GM12875 (cell line): ENCODE measurements around the gene TEDC1.

ENCODE experiments used
- H3K4me3 ChIP-seq: one replicate; pipeline ENCODE4 v1.5.1; 2011; ENCODE audit warnings: low read depth, low read length, control low read depth
- CTCF ChIP-seq: IDR thresholded peaks from 2 replicates; pipeline ENCODE4 v1.5.1; 2011; ENCODE audit warnings: low read depth, mild to moderate bottlenecking, control low read depth, inconsistent platforms, low read length, moderate library complexity, borderline replicate concordance; ENCODE audit not compliant: insufficient read depth

TEDC1 gene

GRCh38 chr14:105527381-105527825, 36.4 kb downstream of the TEDC1 start:
- H3K4me3 ChIP-seq, result no peak overlapping the region

GRCh38 chr14:105527826-105528585, 37.0 kb downstream of the TEDC1 start:
- H3K4me3 ChIP-seq, result peak overlapping the region; percentile 55
- peak; percentile 95 for TF ChIP-seq CTCF

More at GRCh38 chr14:105527381-105527825, 36.4 kb downstream of the TEDC1 start:
- TF ChIP-seq CTCF, result no peak

GRCh38 chr14:105528586-105529318, 37.7 kb downstream of the TEDC1 start:
- H3K4me3 ChIP-seq, result peak overlapping the region; percentile 55
- TF ChIP-seq CTCF, result no peak

- no peak overlapping the region for H3K4me3 ChIP-seq
Measured at GRCh38 chr14:105529319-105529568, 38.2 kb downstream of the TEDC1 start.

GRCh38 chr14:105529569-105530284, 38.7 kb downstream of the TEDC1 start:
- TF ChIP-seq CTCF, result no peak

More at GRCh38 chr14:105529319-105529568, 38.2 kb downstream of the TEDC1 start:
- TF ChIP-seq CTCF, result no peak

GRCh38 chr14:105530285-105531087, 39.4 kb downstream of the TEDC1 start:
- TF ChIP-seq CTCF, result no peak
- no peak overlapping the region for H3K4me3 ChIP-seq

More at GRCh38 chr14:105529569-105530284, 38.7 kb downstream of the TEDC1 start:
- no peak overlapping the region for H3K4me3 ChIP-seq
